HG03457 (cell line): ENCODE measurements around the gene TOLLIP.
"Not testable (repeated sequence)": the region's sequence is repeated elsewhere in the genome, so short reads cannot be mapped to it uniquely, and the experiment has no call there.

Experiments
- ATAC-seq: cut with Tn5 transposase; IDR thresholded peaks from one replicate; pipeline ENCODE4 v1.9.1; 2021; ENCODE audit warnings: moderate number of reproducible peaks; ENCODE audit not compliant: unreplicated experiment

Gene TOLLIP

GRCh38 chr11:1344056-1344635 lies 34.7 kb upstream of the TOLLIP start:
- ATAC-seq: no peak

- ATAC-seq: no peak
Measured at GRCh38 chr11:1343391-1344055, 34.1 kb upstream of the TOLLIP start.

GRCh38 chr11:1342946-1343345 lies 33.5 kb upstream of the TOLLIP start:
- no peak for ATAC-seq

- ATAC-seq: no peak
Measured at GRCh38 chr11:1341928-1342524, 32.6 kb upstream of the TOLLIP start.

GRCh38 chr11:1341226-1341625 lies 31.8 kb upstream of the TOLLIP start:
- ATAC-seq: not testable (repeated sequence)

GRCh38 chr11:1340111-1340510 lies 30.7 kb upstream of the TOLLIP start:
- no peak for ATAC-seq

GRCh38 chr11:1339066-1339675 lies 29.7 kb upstream of the TOLLIP start:
- no peak for ATAC-seq

GRCh38 chr11:1338201-1339065 lies 29.0 kb upstream of the TOLLIP start:
- no peak for ATAC-seq

DNA sequence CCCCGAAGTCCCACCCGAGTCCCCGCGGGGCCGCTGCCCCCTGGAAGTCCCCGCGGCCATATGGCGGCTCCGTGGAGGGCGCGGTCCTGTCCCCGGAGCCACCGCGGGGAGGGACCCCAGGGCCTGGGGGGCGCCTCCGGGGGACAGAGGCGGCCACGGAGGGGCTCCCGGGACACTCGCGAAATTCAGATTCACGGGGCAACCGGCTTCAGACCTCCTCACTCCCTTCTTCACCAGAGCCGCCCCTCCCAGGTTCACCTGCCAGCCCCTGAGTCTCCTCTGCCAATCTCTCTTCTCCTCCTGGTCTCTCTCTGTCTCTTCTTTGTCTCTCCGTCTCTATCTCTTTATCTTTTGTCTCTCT lies 28.2 kb upstream of the TOLLIP start:
- ATAC-seq: no peak

- ATAC-seq: no peak
Measured at GRCh38 chr11:1336836-1337646, 27.6 kb upstream of the TOLLIP start.

- no peak for ATAC-seq
Measured at GRCh38 chr11:1335811-1336761, 26.7 kb upstream of the TOLLIP start.

DNA sequence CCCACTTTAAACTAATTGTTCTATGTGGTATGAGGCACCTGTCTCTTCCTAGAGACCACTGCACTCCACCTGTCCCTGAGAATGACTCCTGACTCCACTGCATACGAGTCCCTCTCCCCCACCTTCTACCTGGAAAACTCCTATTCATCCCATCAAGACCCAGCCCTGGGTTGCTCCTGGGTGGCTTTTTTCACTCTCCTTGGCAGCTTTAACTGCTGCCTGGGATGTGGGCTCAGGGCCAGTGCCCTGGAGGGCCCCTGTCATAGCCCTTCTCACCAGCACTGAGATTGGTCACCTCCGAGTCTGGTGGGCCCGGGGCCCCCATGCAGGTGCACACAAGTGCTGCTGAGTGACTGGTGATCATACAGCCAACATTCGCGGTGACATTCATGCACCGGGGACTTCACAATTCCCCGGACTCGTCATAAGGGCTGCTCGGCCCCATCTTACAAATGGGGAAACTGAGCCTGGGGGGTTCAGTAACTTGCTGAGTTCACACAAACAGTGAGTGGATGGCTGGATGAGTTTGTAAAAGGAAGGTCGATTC lies 25.9 kb upstream of the TOLLIP start:
- no peak for ATAC-seq

GRCh38 chr11:1333860-1334259 lies 24.4 kb upstream of the TOLLIP start:
- no peak for ATAC-seq

DNA sequence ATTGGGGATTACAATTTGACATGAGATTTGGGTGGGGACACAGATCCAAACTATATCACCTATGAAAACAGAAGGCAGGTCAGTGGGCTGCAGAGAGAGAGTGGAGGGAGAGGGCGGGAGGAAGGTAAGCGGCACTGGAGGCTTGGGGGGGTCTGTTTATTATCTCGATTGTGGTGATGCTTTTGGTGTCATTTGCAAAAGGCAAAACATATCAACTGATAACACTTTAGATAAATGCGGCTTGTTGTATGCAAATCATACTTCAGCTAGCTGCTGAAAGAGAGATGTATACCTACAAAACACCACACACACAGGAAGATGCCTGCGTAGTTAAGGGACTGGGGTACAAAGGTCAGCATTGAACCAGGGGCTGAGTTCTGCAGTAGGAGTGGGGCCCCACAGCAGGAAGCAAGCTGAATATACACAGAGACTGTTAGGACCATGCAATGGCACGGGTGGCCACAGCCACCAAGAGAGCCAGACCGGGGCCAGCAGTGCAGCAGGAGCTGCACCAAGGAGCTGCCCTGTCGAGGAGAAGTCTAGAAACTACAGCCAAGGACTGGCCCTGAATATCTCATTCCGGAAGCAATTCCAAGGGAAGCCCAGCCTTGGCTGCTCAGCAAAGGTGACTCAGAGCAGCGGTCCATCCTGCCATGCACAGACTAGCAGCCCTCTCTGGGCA lies 23.8 kb upstream of the TOLLIP start:
- ATAC-seq: no peak

- ATAC-seq: no peak
Measured at GRCh38 chr11:1330473-1330872, 21.0 kb upstream of the TOLLIP start.

DNA sequence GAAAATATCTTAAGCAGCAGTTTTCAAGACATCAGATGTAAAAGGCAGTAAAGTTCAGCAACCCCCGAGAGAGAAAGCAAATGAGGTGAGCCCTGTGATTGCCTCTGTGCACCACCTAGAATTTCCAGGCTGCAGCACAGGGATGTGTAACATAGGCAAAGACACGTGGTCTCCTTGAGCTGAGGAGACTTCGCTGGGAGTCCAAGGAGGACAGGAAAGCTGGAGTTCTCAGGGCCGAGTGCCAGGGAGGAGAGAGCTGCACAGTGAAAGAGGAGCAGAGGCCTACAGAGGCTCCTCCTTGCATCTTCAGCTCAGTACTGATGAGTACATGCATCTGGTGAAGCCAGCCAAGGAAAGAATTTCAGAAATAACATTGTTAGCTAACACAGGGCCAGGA lies 17.6 kb upstream of the TOLLIP start:
- no peak for ATAC-seq

DNA sequence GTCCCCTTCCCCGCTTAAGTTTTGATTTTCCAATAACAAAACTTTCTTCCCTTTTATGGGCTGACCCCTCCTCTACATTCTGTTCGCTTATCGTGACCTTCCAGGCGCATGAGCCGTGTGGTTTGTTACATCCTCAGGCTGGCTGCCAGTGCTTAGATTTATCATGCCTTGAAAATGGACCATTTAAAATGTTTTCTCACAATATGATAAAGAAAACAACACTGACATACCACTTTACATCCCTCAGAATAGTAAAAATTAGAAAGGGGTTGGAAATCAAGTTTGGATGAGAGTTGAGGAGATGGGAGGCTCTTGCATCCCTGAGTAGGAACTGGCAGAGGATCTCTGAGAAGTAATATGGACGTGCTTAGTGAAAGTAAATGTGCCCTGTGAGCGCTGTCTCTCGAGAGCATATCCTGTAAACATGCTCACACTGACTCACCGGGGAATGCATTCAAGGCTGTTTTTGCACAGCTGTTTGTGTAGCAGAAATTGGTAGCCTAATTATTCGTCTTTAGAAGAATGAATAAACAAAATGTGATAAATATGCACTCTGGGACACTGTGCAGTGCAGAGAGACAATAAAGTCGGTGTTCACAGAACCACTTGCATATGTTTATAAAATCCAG lies 17.1 kb upstream of the TOLLIP start:
- ATAC-seq: no peak

DNA sequence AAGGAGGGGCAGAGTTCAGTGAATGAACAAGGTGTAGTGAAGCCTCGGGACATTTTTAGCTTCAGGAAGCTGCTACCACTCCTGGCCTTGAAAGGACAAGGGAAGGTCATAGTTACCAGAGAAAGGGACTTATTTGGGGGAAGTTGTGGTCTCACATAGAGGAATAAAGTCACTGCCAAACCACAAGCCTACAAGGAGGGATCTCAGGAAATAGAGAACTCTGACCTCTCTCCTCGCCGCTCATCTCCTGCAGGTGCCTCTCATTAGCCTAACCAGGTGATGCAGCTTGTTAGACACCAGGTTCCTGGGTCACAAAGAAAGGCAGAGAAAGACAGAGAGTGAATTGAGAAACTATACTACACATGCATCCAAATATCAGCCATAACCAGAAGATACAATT lies 14.3 kb upstream of the TOLLIP start:
- ATAC-seq: no peak
